Hematopoietic multipotent progenitor cell treated with erythropoietin and hydrocortisone succinate and interleukin-3 and kit ligand, for 6 days (in vitro differentiated cells): Measurements from ENCODE around the gene RBM5.
"Not testable (repeated sequence)": the region's sequence is repeated elsewhere in the genome, so short reads cannot be mapped to it uniquely, and the experiment has no call there.

Experiments
- DNase-seq: peaks from one replicate; pipeline ENCODE4 v3.0.0-alpha.2; 2015

RBM5 gene

DNA sequence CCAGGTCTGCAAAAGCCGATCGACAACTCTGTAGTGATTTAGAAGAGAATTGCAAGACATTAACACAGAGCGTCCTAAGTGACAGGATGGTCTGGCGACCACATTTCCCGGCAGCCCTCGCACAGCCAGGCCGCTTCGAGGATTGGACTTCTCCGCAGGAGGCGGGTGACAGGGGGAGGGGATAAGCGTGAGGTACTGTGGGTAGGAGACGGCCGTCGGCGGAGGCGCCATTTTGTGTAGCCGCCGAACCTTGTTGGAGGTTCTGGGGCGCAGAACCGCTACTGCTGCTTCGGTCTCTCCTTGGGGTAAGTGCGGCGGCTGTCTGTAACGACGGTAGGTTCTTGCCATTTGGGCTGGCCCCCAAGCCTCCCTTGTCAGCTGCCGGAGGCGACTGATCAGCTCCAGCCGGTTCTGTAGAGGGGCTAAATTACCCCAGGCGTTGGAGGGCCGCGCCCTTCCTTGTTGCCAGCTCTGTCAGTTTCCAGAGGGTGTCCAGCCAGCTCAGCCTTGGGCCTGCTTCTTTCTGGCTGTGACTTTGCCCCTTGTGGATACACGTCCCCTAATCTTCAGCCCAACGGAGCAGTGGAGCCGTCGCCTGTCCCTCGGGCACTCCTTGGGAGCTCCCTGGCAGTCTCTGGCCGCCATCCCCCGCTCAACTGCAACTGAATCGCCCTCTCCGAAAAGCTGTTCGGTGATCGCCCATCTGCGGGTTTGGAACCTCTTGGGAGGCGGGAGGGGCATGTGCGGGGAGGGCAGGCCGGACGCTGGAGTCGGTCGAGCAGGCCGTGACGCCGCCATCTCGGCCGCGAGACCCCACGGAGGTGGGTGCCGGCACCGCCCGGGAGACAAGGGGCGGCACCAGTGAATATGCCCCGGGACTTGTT lies at the start of gene RBM5:
RBM5 (plus strand) TSS at position 195 of the 884 bp plus-strand sequence. CDS start 1,516 bp downstream, outside the sequence.
- DNase-seq: peak; percentile 97

DNA sequence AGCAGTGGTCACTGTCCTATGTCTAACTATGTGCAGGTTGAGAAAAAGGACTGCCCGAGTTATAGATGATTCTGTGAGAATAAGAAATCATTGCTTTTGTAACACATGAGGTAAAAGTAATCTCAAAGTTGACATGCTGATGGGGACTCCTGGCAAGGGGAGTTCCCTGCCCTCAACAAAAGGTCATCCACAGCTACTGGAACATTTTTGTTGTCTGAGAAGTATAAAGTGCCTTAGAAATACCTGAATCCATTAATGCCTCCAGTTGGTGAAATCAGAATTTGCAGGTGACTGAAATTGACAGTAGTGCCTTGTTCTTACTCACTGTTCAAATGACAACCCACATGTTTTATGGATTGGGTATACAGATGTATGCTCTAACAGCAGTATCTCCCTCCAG lies 43.7 kb upstream of the RBM5 start:
- DNase-seq: no peak

DNA sequence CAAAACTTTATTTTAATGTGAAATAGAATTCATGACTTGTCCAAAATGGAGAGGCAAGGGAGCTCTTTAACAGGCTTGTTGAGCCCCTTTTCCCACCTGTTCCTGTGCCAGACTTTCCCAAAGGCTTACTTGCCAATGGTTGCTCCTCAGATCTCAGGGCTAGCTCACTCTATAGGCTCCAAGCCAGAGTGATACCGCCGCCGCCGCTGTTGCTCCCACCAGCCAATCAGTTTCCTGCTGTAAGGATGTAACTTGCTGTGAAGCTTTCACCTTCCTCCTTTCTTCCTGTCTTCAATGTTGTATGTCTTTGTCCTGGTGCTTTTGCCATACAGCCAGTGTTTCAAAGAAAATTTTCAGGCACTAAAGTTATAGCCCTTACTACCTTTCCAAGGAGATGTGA lies 41.3 kb upstream of the RBM5 start:
- DNase-seq: no peak

GRCh38 chr3:50050361-50050760 lies 38.4 kb upstream of the RBM5 start:
- DNase-seq: peak; percentile 31

DNA sequence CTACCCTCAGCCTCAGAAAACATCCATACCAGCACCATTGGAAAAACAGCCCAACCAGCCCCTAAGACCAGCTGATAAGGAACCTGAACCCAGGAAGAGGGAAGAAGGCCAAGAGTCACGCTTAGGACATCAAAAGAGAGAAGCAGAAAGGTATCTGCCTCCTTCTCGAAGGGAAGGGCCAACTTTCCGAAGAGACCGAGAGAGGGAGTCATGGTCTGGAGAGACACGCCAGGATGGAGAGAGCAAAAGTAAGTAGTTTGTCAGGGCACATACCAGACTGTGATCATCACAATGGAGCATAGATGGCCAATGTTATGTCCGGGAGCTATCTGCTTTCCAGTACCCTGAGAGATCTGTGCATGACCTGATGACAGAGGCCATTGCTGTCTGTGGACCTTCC lies 31.0 kb upstream of the RBM5 start:
- DNase-seq: no peak

DNA sequence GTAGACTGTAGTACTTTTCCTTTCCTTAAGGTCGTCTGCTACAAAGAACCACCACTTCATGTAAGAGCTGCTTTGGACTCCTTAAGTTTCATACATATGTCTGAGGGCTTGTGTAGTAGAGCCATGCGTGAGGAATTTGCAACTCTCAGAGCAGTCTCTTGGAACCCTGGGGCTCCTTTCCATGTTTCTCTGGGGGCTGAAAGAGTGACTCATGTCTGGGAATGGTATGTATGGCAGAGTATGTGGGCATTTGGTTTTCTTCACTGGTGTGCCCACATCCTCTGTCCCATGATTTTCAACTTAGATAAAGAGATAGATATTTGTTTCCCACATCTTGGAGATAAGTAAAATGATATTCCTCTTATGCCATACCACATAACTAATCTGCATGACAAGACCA lies 20.6 kb upstream of the RBM5 start:
- DNase-seq: no peak

- DNase-seq: no peak
Measured at GRCh38 chr3:50078091-50078490, 10.6 kb upstream of the RBM5 start.

- peak; percentile 17 for DNase-seq
Measured at GRCh38 chr3:50078622-50079021, 10.1 kb upstream of the RBM5 start.

DNA sequence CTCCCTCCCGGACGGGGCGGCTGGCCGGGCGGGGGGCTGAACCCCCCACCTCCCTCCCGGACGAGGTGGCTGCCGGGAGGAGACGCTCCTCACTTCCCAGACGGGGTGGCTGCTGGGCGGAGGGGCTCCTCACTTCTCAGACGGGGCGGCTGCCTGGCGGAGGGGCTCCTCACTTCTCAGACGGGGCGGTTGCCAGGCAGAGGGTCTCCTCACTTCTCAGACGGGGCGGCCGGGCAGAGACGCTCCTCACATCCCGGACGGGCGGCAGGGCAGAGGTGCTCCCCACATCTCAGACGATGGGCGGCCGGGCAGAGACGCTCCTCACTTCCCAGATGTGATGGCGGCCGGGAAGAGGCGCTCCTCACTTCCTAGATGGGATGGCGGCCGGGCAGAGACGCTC lies 3.8 kb upstream of the RBM5 start:
- not testable (repeated sequence) for DNase-seq

DNA sequence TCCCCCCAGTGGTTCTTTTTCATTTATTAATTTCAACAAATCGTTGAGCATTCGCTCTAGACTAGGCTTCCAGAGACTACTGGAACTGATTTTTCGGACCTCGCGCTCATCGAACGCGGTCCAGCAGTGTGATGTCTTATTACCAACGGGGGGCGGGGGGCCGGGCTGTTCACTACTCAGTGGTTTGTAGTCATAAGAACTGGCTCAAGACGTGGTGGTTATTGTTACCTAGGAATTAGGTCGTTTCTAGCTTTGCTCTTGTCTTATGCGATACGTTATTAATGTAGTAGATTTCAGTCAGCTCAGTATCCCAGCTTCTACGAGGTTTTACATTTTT lies 858 bp downstream of the RBM5 start:
- peak; percentile 31 for DNase-seq

GRCh38 chr3:50090984-50091383 lies 2.3 kb downstream of the RBM5 start:
- no peak for DNase-seq

GRCh38 chr3:50095352-50095998 lies 6.8 kb downstream of the RBM5 start:
- DNase-seq: no peak

GRCh38 chr3:50100386-50100785 lies 11.7 kb downstream of the RBM5 start:
- peak; percentile 51 for DNase-seq

GRCh38 chr3:50100956-50101845 lies 12.5 kb downstream of the RBM5 start:
- DNase-seq: peak; percentile 33

- no peak for DNase-seq
Measured at GRCh38 chr3:50102558-50102957, 13.8 kb downstream of the RBM5 start.

DNA sequence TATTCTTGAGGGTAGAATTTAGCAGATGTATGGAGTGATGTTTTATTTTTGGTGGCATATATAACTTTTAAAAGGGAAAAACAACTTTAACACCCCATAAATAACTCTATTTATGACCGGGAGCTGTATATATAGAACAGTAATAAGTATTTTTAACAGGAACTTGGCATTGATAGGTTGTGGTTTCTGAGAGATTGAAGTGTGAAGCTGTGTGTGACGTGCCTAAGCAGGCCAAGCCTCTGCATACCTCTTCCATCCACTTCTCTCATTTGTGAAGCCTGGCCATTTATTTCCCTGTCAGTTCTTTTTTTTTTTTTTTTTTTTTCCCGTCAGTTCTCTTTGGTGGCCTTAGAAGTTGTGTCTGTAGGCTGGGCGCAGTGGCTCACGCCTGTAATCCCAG lies 23.0 kb downstream of the RBM5 start:
- DNase-seq: no peak

DNA sequence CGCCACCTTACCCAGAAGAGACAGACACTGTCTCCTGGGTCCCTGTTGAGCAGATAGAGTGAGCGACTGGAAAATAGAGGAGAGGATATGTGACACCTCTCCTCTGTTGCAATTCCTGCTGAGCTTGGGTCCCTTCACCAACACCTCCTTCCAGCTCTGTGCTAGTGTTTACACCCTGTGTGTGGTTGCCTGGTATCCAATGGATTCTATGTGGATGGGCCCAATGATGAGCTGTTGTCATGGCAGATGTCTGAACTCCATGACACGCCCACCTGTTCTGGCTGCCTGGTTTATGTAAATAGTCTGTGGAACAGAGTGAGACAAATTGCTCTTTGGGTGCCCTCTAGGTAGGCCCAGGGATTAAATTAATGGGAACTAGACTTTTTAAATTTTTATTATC lies 23.7 kb downstream of the RBM5 start:
- no peak for DNase-seq

DNA sequence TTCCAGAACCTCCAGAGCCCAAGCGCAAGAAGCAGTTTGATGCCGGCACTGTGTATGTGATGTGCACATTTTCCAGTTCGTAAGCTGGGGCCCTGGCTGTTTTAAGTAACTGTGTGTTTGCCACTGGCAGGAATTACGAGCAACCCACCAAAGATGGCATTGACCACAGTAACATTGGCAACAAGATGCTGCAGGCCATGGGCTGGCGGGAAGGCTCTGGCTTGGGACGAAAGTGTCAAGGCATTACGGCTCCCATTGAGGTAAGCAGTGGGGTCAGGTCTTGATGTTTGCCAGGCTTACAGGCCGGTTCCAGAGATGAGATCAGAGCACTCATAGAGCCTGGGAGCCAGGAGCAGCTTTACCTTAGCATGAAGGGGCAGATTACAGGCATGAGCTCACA lies 28.4 kb downstream of the RBM5 start:
- no peak for DNase-seq

DNA sequence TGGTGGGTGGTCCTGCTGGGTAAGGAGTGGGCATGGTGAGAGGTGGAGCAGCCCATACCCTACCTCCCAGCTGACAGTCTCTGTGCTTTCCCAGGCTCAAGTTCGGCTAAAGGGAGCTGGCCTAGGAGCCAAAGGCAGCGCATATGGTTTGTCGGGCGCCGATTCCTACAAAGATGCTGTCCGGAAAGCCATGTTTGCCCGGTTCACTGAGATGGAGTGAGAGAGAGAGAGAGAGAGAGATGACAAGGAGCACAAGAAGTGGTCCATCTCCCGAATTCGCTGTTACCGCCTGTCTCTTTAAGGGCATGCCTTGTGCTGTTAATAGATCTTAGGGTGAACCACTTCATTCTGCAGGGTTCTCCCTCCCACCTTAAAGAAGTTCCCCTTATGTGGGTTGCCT lies 29.5 kb downstream of the RBM5 start:
- DNase-seq: no peak

- no peak for DNase-seq
Measured at GRCh38 chr3:50119786-50120185, 31.1 kb downstream of the RBM5 start.

DNA sequence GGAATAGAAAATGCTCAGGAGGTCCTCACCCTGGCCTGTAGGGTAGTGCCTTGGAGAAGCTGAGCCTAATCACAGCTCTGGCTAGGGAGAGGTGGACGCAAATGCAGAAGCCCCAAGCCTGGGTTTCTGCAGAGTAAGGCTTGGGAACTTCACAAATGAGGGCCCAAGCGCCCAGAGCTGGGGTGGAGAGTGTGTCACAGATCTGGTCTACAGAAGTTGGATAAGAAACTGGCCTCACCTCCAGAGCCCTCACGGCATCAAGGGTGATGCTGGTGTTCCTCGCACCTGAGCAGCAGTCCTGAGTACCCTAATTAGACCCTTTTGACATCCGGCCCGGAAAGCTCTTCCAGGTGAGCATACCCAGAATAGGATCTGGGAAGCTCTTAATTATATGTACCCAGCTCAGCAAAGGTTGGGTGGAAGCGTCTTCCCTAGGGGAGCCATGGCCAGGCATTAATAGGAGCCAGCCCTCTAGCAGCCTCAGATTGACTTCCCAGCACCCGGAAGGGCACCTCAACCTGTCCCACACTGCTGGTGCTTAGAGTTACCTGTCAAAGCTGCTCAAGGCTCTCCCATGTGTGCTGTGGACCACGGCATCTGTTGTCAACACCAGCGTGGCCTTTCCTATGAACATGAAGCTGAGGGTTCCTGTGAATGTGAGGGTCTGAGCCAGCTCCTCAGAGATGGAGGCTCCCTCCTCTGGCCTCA lies 31.8 kb downstream of the RBM5 start:
- DNase-seq: no peak

GRCh38 chr3:50121072-50122032 lies 32.6 kb downstream of the RBM5 start:
- peak; percentile 92 for DNase-seq
